HT-29 (cell line): ENCODE results near the gene ZIC5. TPM values are rescaled to one million over a fixed set of nuclear protein-coding genes. Genes with fewer than 3 reads are reported as not detected.

ENCODE experiments used
- DNase-seq: peaks from one replicate; pipeline ENCODE4 v3.0.0-alpha.2; 2015; ENCODE audit warnings: low spot score
- total RNA-seq: library from RNA; depleted of rRNA; stranded (reverse); fragments of >200 nt; shearing (Covaris generic); gene quantifications from 2 replicates; pipeline ENCODE4 v1.2.3, GENCODE V29; 2014

Gene ZIC5
- total RNA-seq, 1 experiment from 2014 or later: not detected

DNA sequence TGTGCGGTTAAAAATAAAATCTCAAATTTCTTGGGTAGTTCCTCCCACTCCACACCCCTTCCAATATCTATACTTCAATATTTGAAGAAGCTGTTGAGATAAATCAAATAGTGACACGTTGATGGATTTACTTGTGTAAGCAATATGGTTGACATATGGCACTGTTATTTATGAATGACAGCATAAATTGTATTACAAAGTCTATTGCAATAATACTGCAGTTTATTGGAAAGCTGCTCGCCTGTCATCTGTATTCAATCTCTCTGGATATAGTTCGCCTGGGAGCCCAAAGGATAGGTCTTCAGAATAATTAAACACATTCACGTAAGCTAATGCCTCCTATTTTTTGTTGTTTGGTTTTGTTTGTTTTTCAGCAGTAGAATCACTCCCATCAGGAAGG lies 5.0 kb upstream of the ZIC5 start:
- DNase-seq: no peak

DNA sequence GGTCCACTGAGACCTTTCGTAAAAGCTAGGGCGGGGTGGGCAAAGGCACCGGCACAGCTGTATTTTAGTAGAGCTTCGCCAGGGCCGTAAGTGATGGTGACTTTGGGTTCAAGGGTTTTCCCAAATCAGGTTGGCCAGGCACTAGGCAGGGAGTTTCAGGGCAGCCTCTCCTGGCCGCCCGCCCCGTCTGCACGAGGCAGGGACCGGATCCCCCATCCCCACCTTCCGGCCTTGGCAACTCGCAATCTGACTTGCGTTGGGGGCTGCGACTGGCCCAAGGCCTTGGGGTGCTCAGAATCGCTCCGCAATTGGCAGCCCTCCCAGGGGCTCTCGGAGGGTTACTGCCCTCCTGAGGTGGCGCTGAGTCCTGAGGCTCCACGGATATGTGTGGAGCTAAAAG lies 4.1 kb upstream of the ZIC5 start:
- no peak for DNase-seq

DNA sequence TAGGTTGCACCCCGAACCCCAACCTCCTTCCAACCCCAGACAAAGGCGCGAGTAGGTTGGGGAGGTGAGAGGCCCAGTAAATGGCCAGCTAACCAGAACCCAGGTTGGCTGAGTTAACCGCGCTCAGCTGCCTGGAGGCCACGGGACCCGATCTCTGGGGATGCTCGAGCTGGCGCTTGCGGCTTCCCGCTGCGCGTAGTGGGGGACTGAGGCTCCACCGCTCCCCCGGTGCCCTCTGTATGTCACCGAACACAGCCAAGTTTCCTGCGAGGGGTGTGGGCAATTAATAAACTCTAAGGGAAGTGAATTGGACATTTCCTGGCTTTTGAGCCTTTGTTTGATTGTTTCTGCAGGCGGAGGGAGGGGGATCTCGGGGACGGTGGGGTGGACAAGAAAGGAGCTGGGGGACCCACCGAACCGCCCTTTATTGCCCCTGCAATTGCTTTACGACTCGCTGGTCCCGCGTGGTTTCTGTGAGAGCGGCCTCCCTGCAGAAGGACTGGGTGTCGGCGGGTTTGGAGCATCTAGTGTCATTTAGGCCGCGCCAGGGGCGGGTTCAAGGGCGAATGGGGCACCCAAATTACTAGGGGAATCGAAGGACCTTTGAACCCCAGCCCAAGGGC lies 3.5 kb upstream of the ZIC5 start:
- DNase-seq: no peak

DNA sequence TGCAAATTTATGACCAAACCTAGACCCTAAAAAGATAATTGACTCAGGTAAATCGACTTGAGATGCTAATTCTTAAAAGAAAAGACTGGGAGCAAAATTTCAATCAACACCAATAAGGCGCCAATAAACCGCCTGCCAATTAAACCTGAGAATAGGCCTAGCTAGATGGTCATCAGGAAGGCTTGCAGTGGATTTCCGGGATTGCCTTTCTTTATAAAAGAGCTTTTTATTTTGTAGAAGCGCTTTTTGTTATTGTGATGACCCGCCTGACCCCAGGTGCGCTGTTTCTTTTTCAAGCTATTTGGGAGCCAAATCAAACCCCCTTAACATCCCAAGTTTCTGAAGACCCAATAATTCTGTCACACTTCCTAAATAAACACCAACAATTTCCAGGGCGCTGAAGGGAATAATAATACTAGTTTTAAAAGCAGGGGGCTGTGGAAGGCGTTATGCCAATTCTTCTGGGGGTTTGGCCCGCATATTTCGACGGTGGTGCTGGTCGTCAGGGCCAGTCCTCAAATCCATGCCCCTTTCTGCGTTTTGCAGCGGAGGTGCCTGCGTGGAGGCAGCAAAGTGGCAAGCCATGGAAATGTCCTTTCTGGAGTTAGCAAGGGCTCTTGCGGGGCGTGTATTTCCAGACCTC lies 2.9 kb upstream of the ZIC5 start:
- no peak for DNase-seq

DNA sequence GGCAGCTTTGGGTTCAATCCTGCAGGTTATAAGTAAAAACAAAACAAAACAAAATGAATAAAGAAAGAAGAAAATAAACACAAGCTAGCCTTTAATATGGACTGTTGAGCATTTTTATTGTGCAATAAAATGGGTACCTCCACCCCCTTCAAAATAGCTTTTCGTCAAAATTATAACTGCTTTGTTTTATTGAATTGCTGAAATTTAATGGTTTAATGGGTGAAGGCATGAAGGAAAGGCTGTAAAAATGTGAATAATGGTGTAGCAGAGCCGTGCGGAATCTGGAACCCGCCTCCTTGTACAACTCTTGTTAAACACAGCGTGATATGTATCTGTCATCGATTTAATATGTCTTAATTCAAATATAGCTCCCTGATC lies 2.2 kb upstream of the ZIC5 start:
- no peak for DNase-seq

DNA sequence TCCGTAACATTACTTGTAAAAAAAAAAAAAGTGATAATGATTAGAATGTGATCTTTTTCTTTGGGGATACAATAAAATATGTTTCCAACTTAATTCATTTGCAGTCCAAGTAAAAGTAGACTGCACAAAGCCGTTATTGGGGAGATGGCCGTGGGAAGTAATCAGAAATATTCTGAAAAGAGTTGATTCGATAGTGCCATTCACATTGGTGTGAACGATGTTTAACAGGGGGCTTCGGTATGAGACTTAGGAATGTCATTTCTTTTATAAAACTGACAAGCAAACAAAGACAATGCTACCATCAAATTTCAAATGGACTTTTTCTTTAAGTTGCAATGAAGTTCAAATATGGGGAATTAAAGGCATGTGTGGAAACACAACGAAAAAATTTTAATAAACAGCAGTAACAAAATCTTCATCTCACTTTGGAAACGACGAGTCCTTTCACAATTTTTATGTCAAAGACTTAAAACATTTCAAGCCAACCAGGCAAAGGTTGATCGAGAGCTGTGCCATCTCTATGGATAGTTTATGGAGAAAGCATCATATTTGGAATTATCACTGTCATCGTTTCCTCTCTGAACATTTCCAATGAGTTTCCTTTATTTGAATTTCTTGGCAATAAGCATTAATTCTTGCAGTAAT lies 1.7 kb upstream of the ZIC5 start:
- DNase-seq: no peak

DNA sequence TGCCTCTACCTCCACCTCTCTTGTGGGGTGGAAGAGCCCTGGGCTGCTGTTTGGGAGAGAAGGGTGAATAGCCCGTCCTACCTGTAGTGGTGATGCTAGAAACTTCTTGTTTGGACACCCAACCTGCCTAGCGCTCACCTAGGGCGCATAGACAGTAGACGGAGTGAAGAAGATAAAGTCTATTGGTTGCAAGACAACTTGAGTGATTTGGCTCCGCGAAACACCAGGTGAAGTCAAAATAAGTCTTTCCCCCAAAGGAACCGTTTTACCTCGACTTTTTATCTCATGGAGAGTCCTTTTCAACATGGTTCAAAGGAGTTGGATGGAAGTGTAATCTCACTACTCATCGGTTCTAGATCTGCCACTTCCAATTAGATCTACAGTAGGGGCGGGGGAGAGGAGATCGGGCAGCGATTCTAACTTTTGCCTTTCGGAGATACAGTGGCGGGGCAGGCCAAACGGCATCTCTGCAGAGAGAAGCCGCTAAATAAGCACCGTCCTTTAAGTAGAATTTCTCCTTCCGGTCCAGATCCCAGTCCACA lies 694 bp upstream of the ZIC5 start:
- DNase-seq: no peak

DNA sequence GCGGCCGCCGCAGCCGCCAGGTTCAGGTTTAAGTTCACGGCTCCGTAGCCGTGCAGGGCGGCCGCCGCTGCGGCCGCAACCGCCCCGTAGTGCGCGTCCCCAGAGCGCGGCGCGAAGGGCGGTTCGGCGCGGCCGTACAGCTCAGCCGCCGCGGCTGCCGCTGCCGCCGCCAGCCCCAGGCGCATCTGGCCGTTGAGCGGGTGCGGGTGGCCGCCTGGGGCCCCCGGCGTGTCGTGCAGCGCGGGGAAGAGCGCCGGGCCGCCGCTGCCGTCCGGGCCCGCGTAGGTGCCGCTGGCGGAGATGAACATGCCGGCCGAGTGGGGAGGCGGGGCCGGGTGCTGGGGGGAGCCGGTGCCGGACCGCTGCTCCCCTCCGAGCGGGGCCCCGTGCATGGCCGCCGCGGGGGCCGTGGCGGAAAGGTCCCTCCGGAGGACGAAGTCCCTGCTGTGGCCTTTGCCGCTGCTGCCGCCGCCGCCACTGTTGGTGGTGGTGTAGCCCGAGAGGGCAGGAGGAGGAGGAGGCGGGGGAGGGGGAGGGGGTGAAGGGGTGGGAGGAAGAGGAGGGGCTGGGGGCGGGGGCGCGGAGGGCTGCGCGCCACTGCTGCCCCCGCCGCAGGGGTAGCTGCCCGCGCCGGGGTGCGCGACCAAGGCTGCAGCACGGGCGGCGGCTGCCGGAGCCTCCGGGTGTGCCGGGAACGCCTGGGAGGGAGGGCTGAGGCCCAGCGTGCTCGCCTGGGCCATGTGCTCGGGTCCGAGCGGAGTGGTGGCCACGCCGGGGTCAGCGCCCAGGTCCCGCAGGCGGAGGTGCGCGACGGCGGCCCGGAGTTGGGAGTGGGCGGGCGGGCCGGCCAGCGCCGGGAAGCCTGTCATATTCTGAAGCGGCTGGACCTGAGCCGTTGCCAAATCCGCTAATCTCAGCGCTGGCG lies 654 bp downstream of the ZIC5 start:
- DNase-seq: peak; percentile 29

DNA sequence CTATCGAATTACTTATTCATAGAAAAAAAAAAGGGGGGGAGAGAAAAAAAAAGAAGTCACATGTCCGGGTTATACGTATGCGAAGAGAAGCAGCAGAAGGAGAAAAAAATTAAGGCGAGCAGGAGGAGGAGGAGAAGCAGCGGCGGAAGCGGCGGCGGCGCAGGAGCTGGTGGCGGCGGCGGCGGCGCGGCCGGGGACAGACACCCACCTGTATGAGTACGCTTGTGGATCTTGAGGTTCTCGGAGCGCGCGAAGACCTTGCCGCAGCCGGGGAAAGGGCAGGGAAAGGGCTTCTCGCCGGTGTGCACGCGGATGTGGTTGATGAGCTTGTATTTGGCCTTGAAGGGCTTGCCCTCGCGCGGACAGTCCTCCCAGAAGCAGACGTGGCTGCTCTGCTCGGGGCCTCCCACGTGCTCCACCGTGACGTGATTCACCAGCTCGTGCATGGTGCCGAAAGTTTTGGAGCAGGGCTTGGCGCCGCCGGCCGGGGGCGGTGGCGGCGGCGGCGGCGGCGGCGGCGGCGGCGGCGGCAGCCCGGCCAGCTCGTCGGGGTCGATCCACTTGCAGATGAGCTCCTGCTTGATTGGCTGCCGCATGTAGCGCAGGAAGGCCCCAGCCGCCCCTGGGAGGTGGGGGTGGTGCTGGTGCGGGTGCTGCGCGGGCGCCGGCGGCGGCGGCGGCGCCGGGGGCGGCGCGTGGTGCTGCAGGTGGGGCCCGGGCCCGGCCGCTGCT lies 1.5 kb downstream of the ZIC5 start:
- DNase-seq: peak; percentile 26

DNA sequence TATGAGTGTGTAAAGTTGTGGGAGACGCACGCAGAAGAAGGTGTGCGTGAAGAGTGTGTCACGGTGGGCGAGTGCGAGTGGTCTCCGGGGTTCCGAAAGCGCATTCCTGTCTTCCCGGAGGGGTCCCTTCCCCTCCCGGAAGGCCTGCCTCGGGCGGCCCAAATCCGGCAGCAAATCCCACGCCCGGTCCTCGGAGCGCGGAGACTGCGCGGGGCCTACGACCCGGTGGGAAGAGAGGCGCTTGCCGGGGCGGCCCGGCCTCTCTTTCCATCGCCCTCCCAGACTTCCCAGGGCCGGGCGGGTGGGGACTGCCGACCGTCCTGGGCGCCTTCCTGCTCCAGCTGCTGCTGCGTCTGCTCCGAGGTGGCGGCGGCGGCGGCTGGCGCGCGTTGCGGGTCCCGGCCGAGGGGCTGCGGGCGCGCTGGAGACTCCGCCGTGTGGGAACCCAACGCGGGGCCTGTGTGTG lies 2.1 kb downstream of the ZIC5 start:
- DNase-seq: no peak

DNA sequence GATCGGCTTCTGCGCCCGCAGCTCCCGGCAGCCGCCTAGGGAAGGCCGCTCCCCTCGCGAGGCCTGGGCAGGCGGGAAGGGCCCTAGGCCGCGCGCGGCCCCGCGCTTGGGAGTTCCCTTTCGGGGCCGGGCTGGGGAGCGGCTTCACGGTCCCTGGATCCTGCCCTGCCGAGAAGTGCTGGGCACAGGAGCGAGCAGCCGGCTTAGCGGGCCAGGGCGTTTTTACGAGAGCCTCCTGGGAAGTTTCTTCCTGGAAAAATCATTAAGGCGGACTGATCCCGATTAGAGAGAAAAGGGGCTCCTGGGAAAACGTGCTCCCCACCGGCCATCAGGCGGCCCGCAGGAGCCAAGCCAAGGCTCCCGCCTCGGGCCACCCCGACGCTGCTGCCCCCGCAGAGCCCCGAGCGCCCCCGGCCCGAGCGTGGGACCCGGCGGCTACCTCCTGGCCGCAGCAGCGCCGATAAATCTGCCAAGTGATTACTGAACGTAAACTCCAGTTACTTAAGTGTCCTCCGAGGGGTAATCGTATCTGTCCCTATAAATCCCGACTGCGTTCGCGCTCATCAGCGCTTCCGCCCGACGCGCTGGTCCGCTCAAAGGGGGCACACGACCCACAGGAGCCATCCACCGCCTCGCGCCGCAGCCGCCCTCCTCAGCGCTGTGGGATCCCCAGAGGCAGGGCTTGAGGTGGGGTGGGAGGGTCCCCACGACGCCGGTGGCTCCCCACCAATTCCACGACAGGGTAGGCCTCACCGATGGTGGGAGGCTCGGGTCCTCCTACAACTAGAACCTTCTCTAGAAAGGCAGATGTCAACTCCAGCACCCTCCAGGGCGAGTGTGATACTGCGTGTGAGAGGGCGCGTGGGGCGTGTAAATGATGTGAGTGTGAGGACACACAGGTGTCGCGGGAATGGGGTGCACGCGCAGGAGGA lies 2.8 kb downstream of the ZIC5 start:
- DNase-seq: peak; percentile 26

DNA sequence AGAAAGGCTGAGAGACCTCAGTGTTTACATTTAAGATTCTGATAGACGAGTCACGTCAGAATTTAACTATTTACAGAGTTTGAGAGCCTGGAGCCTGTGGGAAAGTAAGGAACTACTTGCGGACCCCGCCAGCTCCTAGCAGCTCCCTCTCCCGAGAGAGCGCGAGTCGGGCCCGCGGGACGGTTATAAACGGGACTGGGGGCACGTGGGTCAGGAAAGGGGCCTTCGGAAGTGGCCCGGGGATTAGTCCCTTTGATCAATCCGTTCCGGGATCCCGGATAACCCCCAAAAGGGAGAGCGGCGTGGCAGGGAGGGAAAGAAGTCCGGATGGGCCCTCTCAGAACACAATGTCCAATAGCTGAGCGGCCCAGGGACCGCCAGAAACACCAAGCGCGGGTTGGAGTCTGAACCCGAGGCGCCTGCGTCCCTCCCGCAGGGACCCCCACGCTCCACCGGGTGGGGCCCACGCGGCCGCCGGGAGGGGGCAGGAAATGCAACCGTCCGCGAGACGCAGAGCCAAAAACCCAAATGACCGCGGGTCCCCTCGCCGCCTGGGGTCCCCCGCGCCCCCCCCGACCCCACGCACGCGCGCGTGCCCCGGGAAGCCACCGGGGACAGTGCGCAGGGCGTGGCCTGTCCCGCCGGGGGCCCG lies 3.6 kb downstream of the ZIC5 start:
- DNase-seq: no peak

DNA sequence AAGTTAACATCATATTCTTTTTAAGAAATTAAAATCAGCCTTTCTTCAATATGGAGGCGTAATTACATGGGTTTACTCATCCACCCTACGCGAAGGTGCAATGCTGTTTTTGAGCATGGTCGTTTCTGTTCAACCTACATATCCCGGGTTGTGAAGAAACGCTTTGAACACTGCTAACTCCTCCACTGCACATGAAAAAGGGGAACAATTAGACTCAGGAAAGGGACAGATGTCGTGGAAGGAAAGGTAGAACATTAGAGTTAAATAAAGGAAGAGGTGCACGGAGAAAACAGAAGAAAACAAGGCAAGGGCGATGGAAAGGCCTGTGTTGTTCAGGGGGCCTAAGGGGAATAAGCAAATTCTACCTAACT lies 4.1 kb downstream of the ZIC5 start:
- no peak for DNase-seq

DNA sequence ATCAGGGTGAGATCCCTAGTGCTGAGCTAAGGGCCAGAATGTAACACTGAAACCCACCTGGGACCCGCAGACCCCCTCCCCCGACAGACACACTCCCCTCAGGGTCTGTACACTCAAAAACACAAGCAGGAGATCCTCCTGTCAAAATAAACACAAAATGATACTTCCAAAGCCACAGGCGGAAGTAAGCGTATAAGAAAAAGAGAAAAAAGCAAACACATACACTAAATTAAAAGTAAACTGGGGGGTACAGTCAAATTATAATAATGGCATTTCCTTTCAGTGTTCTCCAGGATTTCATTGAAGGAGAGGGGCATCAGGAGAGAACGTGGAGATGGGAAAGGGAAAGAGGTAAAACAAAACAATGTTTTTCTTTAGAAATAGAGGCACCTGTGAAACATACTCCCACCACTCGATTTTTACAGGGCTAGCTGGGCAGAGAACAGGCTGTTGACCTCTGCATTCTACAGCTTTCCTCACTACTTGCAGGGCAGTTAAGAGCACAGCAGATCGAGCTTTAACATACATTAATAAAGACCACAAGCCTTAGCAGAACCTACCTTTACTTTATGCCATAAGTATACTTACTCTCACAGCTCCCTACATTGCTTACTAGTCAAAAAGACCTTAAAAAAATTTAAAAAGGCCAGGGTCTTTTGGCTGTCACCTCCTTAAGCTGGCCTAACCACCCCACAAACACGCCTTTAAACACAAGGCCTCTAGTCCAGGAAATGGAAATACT lies 5.3 kb downstream of the ZIC5 start:
- no peak for DNase-seq

DNA sequence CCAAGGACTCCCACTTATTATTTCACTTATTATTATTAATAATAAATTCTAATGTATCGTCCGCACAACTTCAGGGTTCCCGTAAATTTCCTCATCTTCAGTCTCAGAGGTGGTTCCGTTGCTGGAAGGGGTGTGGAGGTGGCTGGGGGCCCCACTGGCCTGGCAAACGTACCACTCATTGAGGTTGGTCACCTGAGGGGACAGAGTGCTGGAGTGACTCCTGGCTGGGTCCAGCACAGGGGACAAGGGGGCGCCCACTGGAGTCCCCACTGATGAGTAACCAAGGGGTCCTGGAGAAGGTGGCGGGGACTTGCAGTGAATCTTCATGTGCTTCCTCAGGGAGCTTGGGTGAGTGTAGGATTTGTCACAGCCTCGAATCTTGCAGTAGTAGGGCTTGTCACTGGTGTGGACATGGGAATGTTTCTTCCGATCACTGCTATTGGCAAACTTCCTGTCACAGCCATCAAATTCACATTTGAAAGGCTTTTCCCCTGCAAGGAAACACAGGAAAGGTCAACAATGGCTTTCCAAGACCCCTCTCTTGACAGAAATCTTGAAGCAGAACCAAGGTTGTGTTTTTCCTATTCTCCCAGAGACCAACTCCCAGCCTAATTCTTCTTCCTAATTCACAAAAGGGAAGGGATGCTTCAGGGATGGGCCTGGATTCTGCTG lies 6.1 kb downstream of the ZIC5 start:
- no peak for DNase-seq

DNA sequence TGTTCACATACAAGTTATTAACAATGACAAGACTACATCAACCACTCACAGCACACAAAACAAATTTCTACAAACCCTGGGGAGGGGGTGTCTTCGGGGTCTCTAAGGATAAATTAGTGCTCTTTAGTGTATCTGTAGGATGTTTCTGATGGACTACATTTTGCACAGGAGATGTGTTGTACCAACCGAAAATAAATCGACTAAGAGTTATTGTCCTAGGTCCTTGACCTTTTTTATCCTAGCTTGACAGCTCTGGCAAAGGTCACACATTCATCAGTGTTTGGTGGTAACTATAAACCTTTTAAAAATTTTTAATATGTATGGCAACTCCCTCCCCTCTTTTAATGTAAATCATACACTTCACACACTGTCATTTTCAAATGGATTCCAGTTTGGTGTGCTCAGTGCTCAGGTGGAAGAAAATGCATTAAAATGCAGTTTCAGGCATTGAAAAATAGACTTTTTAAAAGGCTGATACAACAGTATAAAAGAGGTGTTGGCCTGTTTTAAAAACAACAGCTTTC lies 7.7 kb downstream of the ZIC5 start:
- no peak for DNase-seq

DNA sequence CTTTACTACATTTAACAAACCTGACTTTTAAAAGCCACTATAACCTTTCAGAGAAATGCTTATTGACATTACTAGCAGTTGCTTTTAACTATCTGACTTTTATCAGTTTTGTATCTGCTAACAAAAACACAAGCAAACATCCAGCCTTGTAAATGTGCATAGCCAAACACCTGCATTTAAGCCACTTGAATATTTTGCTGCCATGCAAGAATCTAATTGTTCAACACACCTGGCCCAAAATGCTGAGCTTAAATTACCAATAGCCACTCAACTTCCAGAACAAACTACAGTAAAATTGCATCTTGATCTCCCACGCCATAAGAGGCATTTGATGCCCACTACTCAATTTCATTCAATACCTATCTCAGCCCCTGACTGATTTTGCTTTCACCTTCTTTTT lies 9.3 kb downstream of the ZIC5 start:
- no peak for DNase-seq

DNA sequence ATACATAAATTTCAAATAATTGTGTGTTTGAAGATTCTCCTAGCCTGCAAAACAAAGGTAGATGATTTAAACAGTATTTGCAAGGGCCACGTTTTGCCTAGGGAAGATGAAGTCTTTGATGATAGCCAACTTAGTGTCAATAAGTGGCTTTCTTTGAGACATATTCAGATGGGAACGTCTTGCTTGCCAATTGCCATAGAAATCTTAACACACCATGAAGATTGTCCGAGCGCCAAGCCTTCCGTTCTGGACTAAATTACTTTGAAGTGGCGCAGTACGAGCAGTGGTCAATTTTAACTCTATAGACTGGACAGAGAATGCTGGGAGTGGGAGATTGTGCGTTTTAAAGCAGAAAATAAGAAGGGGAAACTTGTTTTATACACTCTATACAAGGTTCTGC lies 9.9 kb downstream of the ZIC5 start:
- no peak for DNase-seq
